K562 (cell line): ENCODE measurements around the gene ZNF691. TPM values are rescaled to one million over a fixed set of nuclear protein-coding genes. Genes with fewer than 3 reads are reported as not detected.

Experiments
- GATAD2B ChIP-seq: fragments of 450-650 bp; IDR thresholded peaks from 2 replicates; pipeline ENCODE4 v1.6.1; 2017; ENCODE audit warnings: mild to moderate bottlenecking, borderline replicate concordance
- GTF2E2 ChIP-seq: fragments of 200-800 bp; sonication (Bioruptor generic); IDR thresholded peaks from 2 replicates; pipeline ENCODE4 v1.6.1; 2016; ENCODE audit warnings: missing genetic modification characterization, missing compliant biosample characterization
- NFE2 ChIP-seq: IDR thresholded peaks from 2 replicates; pipeline ENCODE4 v1.6.1; 2014; ENCODE audit warnings: antibody characterized with exemption, low read depth
- POLR2H ChIP-seq: IDR thresholded peaks from 2 replicates; pipeline ENCODE4 v1.6.1; 2016; ENCODE audit warnings: missing genetic modification characterization, low read depth, mild to moderate bottlenecking, control low read depth, missing compliant biosample characterization, moderate library complexity
- RFX1 ChIP-seq: fragments of 450-650 bp; IDR thresholded peaks from 2 replicates; pipeline ENCODE4 v1.6.1; 2016; ENCODE audit warnings: mild to moderate bottlenecking, moderate library complexity
- SMARCE1 ChIP-seq: fragments of 450-650 bp; IDR thresholded peaks from 2 replicates; pipeline ENCODE4 v1.7.1; 2016; ENCODE audit warnings: mild to moderate bottlenecking
- ZNF384 ChIP-seq: IDR thresholded peaks from 2 replicates; pipeline ENCODE4 v1.6.1; 2012; ENCODE audit warnings: low read depth, low read length, improper control_type of control experiment
- polyA plus RNA-seq, 8 experiments: library from polyadenylated mRNA; depleted of rRNA in 4 of 8; stranded (reverse) in 5 of 8; unstranded in 3 of 8; fragments of >200 nt; fragmentation: Nextera tagmentation in 2 of 8; fragmentation: Illumina TruSeq in 1 of 8; extraction: Ambion mirVana in 2 of 8; extraction: Trizol in 1 of 8; gene quantifications; 2 replicates each; pipeline versions ENCODE4 v1.2.1 to v1.2.3, GENCODE V29; 2011 to 2014; ENCODE audit warnings: inconsistent platforms in 1 of 8, missing spikeins in 1 of 8
- total RNA-seq, 7 experiments: library from RNA; depleted of rRNA in 6 of 7; stranded (reverse); fragments of >200 nt in 6 of 7; fragmentation: Illumina TruSeq in 2 of 7; extraction: Trizol in 2 of 7; gene quantifications; 2 replicates each; pipeline versions ENCODE4 v1.2.1 to v1.2.3, GENCODE V29; 2011 to 2021; ENCODE audit warnings: low replicate concordance in 1 of 7
- TF ChIP-seq, protein P1 (sequence below): fragments of 450-650 bp; IDR thresholded peaks from 2 replicates; pipeline ENCODE4 v1.6.1; 2017; ENCODE audit warnings: antibody characterized with exemption, mild to moderate bottlenecking
- TF ChIP-seq, protein P2 (sequence below): fragments of 200-800 bp; sonication (Bioruptor generic); IDR thresholded peaks from 2 replicates; pipeline ENCODE4 v1.6.1; 2017; ENCODE audit warnings: missing genetic modification characterization, missing compliant biosample characterization
- TF ChIP-seq, protein P3 (sequence below): sonication (generic); formaldehyde crosslinking; IDR thresholded peaks from 2 replicates; pipeline ENCODE4 v1.9.0; 2022; ENCODE audit warnings: mild to moderate bottlenecking, missing genetic modification reagents
- TF ChIP-seq, protein P4 (sequence below): fragments of 450-650 bp; formaldehyde crosslinking; IDR thresholded peaks from 2 replicates; pipeline ENCODE4 v1.4.0; 2020; ENCODE audit warnings: mild to moderate bottlenecking, moderate library complexity
- TF ChIP-seq, protein P5 (sequence below): fragments of 450-650 bp; IDR thresholded peaks from 2 replicates; pipeline ENCODE4 v1.6.1; 2018; ENCODE audit not compliant: partially characterized antibody
- TF ChIP-seq, protein P6 (sequence below), 2 experiments: fragments of 450-650 bp; conservative IDR thresholded peaks; 2 replicates each; pipeline ENCODE4 v1.6.1; 2017; ENCODE audit warnings: mild to moderate bottlenecking in 2 of 2, moderate library complexity in 2 of 2

ZNF691 gene
- total and polyA plus RNA-seq, 9 of the 15 experiments (the other 6 are each of a cell fraction or from before 2014, with no cell fraction given): 10.7 to 30.4 (median 14.8) TPM

DNA sequence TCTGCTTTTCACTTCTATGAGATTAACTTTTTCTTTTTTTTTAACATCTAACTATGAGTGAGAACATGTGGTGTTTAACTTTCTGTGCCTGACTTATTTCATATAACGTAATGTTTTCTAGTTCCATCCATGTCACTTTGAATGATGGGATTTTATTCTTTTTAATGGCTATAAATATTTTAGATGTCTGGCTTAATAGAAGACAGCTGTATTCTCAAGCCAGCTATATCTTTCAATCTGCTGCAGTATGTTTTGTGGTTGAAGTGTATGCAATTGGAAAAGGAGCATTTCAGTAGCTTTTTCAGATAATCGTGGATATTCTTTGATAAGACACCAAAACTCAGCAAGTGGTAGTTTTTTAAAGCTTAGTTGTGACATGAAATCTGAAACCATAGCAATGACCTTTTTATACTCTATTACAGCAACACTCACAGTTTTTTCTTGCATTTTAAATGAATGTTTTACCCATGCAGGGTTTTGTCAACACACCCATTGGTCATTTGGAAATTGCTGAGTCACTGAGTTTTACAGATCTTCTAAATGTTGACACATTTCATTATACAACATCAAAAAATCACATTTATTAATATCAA, 23.5 kb upstream of the ZNF691 start (continued):
- TF ChIP-seq, protein P1, sequence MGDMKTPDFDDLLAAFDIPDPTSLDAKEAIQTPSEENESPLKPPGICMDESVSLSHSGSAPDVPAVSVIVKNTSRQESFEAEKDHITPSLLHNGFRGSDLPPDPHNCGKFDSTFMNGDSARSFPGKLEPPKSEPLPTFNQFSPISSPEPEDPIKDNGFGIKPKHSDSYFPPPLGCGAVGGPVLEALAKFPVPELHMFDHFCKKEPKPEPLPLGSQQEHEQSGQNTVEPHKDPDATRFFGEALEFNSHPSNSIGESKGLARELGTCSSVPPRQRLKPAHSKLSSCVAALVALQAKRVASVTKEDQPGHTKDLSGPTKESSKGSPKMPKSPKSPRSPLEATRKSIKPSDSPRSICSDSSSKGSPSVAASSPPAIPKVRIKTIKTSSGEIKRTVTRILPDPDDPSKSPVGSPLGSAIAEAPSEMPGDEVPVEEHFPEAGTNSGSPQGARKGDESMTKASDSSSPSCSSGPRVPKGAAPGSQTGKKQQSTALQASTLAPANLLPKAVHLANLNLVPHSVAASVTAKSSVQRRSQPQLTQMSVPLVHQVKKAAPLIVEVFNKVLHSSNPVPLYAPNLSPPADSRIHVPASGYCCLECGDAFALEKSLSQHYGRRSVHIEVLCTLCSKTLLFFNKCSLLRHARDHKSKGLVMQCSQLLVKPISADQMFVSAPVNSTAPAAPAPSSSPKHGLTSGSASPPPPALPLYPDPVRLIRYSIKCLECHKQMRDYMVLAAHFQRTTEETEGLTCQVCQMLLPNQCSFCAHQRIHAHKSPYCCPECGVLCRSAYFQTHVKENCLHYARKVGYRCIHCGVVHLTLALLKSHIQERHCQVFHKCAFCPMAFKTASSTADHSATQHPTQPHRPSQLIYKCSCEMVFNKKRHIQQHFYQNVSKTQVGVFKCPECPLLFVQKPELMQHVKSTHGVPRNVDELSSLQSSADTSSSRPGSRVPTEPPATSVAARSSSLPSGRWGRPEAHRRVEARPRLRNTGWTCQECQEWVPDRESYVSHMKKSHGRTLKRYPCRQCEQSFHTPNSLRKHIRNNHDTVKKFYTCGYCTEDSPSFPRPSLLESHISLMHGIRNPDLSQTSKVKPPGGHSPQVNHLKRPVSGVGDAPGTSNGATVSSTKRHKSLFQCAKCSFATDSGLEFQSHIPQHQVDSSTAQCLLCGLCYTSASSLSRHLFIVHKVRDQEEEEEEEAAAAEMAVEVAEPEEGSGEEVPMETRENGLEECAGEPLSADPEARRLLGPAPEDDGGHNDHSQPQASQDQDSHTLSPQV: peak; percentile 81; the same call in 1 of the 2 replicates
- TF ChIP-seq, protein P2, sequence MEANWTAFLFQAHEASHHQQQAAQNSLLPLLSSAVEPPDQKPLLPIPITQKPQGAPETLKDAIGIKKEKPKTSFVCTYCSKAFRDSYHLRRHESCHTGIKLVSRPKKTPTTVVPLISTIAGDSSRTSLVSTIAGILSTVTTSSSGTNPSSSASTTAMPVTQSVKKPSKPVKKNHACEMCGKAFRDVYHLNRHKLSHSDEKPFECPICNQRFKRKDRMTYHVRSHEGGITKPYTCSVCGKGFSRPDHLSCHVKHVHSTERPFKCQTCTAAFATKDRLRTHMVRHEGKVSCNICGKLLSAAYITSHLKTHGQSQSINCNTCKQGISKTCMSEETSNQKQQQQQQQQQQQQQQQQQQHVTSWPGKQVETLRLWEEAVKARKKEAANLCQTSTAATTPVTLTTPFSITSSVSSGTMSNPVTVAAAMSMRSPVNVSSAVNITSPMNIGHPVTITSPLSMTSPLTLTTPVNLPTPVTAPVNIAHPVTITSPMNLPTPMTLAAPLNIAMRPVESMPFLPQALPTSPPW (CRISPR knock-in tag): no peak
- TF ChIP-seq, protein P3, sequence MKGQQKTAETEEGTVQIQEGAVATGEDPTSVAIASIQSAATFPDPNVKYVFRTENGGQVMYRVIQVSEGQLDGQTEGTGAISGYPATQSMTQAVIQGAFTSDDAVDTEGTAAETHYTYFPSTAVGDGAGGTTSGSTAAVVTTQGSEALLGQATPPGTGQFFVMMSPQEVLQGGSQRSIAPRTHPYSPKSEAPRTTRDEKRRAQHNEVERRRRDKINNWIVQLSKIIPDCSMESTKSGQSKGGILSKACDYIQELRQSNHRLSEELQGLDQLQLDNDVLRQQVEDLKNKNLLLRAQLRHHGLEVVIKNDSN (CRISPR knock-in tag): no peak
- peak; percentile 64 for TF ChIP-seq SMARCE1
- TF ChIP-seq POLR2H: peak; percentile 20; the same call in 1 of the 2 replicates
- peak; percentile 42 for TF ChIP-seq RFX1
- no peak for TF ChIP-seq GTF2E2 (tag)
- peak; percentile 10; the same call in 1 of the 2 replicates for TF ChIP-seq GATAD2B
- TF ChIP-seq, protein P4, sequence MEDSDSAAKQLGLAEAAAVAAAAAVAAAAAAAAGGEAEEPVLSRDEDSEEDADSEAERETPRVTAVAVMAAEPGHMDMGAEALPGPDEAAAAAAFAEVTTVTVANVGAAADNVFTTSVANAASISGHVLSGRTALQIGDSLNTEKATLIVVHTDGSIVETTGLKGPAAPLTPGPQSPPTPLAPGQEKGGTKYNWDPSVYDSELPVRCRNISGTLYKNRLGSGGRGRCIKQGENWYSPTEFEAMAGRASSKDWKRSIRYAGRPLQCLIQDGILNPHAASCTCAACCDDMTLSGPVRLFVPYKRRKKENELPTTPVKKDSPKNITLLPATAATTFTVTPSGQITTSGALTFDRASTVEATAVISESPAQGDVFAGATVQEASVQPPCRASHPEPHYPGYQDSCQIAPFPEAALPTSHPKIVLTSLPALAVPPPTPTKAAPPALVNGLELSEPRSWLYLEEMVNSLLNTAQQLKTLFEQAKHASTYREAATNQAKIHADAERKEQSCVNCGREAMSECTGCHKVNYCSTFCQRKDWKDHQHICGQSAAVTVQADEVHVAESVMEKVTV: 0 out of 2 replicates have a peak, but pooled peaks have one; percentile 8
- TF ChIP-seq, protein P5, sequence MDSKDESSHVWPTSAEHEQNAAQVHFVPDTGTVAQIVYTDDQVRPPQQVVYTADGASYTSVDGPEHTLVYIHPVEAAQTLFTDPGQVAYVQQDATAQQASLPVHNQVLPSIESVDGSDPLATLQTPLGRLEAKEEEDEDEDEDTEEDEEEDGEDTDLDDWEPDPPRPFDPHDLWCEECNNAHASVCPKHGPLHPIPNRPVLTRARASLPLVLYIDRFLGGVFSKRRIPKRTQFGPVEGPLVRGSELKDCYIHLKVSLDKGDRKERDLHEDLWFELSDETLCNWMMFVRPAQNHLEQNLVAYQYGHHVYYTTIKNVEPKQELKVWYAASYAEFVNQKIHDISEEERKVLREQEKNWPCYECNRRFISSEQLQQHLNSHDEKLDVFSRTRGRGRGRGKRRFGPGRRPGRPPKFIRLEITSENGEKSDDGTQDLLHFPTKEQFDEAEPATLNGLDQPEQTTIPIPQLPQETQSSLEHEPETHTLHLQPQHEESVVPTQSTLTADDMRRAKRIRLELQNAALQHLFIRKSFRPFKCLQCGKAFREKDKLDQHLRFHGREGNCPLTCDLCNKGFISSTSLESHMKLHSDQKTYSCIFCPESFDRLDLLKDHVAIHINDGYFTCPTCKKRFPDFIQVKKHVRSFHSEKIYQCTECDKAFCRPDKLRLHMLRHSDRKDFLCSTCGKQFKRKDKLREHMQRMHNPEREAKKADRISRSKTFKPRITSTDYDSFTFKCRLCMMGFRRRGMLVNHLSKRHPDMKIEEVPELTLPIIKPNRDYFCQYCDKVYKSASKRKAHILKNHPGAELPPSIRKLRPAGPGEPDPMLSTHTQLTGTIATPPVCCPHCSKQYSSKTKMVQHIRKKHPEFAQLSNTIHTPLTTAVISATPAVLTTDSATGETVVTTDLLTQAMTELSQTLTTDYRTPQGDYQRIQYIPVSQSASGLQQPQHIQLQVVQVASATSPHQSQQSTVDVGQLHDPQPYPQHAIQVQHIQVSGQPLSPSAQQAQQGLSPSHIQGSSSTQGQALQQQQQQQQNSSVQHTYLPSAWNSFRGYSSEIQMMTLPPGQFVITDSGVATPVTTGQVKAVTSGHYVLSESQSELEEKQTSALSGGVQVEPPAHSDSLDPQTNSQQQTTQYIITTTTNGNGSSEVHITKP: peak; percentile 18
- TF ChIP-seq NFE2: peak; percentile 98
- peak; percentile 21; the same call in 1 of the 2 replicates for TF ChIP-seq ZNF384
- TF ChIP-seq, protein P6, sequence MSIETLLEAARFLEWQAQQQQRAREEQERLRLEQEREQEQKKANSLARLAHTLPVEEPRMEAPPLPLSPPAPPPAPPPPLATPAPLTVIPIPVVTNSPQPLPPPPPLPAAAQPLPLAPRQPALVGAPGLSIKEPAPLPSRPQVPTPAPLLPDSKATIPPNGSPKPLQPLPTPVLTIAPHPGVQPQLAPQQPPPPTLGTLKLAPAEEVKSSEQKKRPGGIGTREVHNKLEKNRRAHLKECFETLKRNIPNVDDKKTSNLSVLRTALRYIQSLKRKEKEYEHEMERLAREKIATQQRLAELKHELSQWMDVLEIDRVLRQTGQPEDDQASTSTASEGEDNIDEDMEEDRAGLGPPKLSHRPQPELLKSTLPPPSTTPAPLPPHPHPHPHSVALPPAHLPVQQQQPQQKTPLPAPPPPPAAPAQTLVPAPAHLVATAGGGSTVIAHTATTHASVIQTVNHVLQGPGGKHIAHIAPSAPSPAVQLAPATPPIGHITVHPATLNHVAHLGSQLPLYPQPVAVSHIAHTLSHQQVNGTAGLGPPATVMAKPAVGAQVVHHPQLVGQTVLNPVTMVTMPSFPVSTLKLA (conservative IDR thresholded peaks at IDR 0.05): peak; percentile 16 to 24; a peak in 2 of 4 replicates
